HepG2 (cell line): ENCODE results near the gene ATP12A. TPM values are rescaled to one million over a fixed set of nuclear protein-coding genes. Genes with fewer than 3 reads are reported as not detected.
"Not testable (repeated sequence)": the region's sequence is repeated elsewhere in the genome, so short reads cannot be mapped to it uniquely, and the experiment has no call there.

ENCODE experiments used
- ATAC-seq: fragments of 200-7000 bp; cut with Tn5 transposase; 3 replicates; pipeline ENCODE4 v1.9.1; 2020; ENCODE audit warnings: mild to moderate bottlenecking, moderate library complexity
- BruUV-seq: library from RNA; stranded (reverse); fragments of 400-500 nt; replicated peaks from 2 replicates; lab custom pipeline; 2021; lab: Mats Ljungman, UMichigan
- CTCF ChIA-PET: fragments of 300-600 bp; formaldehyde crosslinking; extraction: SDS; loops from one replicate; lab custom pipeline; 2021; ENCODE audit warnings: low total read pairs, inconsistent platforms, low intra/inter-chr PET ratio; lab: Yijun Ruan, JAX
- POLR2A ChIA-PET: fragments of 350-600 bp; sonication (Branson Sonifier 250); formaldehyde crosslinking; loops from one replicate; lab custom pipeline; 2020; ENCODE audit warnings: antibody characterized with exemption, inconsistent platforms; lab: Yijun Ruan, JAX
- DNase-seq: peaks from one replicate; pipeline ENCODE4 v3.0.0-alpha.2; 2015; ENCODE audit warnings: low spot score
- FAIRE-seq: peaks from 3 replicates; lab custom pipeline; 2011; peaks lifted over from hg19 to GRCh38; lab: Jason Lieb, UNC
- H2AFZ ChIP-seq: one replicate; pipeline ENCODE4 v1.6.1; 2011; ENCODE audit warnings: low read length, inconsistent platforms
- H3K27ac ChIP-seq: fragments of 300-600 bp; 3 replicates; pipeline ENCODE4 v1.8.0; 2011; ENCODE audit warnings: mixed run types, mild to moderate bottlenecking, mixed read lengths, low read length, inconsistent platforms; ENCODE audit not compliant: insufficient read depth; ENCODE audit errors: extremely low read length
- H3K27me3 ChIP-seq, 2 experiments: fragments of 200-600 bp in 1 of 2; 2 replicates in 1 of 2; 3 replicates in 1 of 2; pipeline versions ENCODE4 v1.6.0 to v1.8.0; 2011; ENCODE audit warnings: low read length in 2 of 2, mild to moderate bottlenecking in 2 of 2, moderate library complexity in 2 of 2, inconsistent platforms in 1 of 2; ENCODE audit not compliant: insufficient read depth in 2 of 2, control insufficient read depth in 1 of 2
- H3K36me3 ChIP-seq, 2 experiments: fragments of 200-600 bp in 1 of 2; replicated peaks in 1 of 2; 2 replicates in 1 of 2; 3 replicates in 1 of 2; pipeline versions ENCODE4 v1.5.1 to v1.8.0; 2011; ENCODE audit warnings: low read length in 2 of 2, inconsistent platforms in 1 of 2; ENCODE audit not compliant: insufficient read depth in 2 of 2, control insufficient read depth in 1 of 2
- H3K4me1 ChIP-seq: 2 replicates; pipeline ENCODE4 v1.5.1; 2012; ENCODE audit warnings: low read length, inconsistent platforms; ENCODE audit not compliant: insufficient read depth
- H3K4me2 ChIP-seq: 2 replicates; pipeline ENCODE4 v1.6.0; 2011; ENCODE audit warnings: low read depth, low read length, inconsistent platforms
- H3K4me3 ChIP-seq, 3 experiments: fragments of 200-600 bp in 1 of 3; sonication (generic), shearing (Covaris generic) in 1 of 3; replicated peaks in 1 of 3; 2 replicates each; pipeline ENCODE4 v1.5.1; 2011 to 2016; ENCODE audit warnings: low read length in 3 of 3, inconsistent platforms in 2 of 3, low read depth in 2 of 3, mild to moderate bottlenecking in 2 of 3, control low read depth in 1 of 3, mixed read lengths in 1 of 3; ENCODE audit not compliant: insufficient read depth in 1 of 3
- H3K79me2 ChIP-seq: one replicate; pipeline ENCODE4 v1.6.1; 2011; ENCODE audit warnings: low read length, inconsistent platforms; ENCODE audit not compliant: insufficient read depth
- H3K9ac ChIP-seq: 2 replicates; pipeline ENCODE4 v1.6.0; 2011; ENCODE audit warnings: mild to moderate bottlenecking, low read depth, low read length, inconsistent platforms; ENCODE audit not compliant: insufficient read depth
- H3K9me3 ChIP-seq: 2 replicates; pipeline ENCODE4 v1.5.1; 2012; ENCODE audit warnings: mild to moderate bottlenecking, low read length
- H4K20me1 ChIP-seq: 2 replicates; pipeline ENCODE4 v1.6.0; 2011; ENCODE audit warnings: inconsistent platforms, mild to moderate bottlenecking, low read length, moderate library complexity; ENCODE audit not compliant: insufficient read depth
- CEBPB ChIP-seq: IDR thresholded peaks from 2 replicates; pipeline ENCODE4 v1.6.1; 2011; ENCODE audit warnings: low read depth, low read length, improper control_type of control experiment, borderline replicate concordance
- NR2C2 ChIP-seq: sonication (generic); formaldehyde crosslinking; IDR thresholded peaks from 2 replicates; pipeline ENCODE4 v1.4.0; 2020; ENCODE audit warnings: missing genetic modification reagents, mild to moderate bottlenecking, moderate library complexity, borderline replicate concordance
- PBX2 ChIP-seq: IDR thresholded peaks from 2 replicates; pipeline ENCODE4 v1.6.1; 2016; ENCODE audit warnings: control low read depth
- PREB ChIP-seq: sonication (generic); formaldehyde crosslinking; IDR thresholded peaks from 2 replicates; pipeline ENCODE4 v1.4.0; 2020; ENCODE audit warnings: missing genetic modification reagents
- RBM39 ChIP-seq: fragments of 200-400 bp; formaldehyde crosslinking; IDR thresholded peaks from one replicate; pipeline ENCODE4 v1.6.1; 2018; ENCODE audit warnings: antibody characterized with exemption, mild to moderate bottlenecking, low read depth, low read length; ENCODE audit not compliant: poor library complexity, severe bottlenecking
- RELA ChIP-seq: sonication (generic); formaldehyde crosslinking; IDR thresholded peaks from 2 replicates; pipeline ENCODE4 v1.4.0; 2020; ENCODE audit warnings: missing genetic modification reagents
- RXRB ChIP-seq: IDR thresholded peaks from 2 replicates; pipeline ENCODE4 v1.6.1; 2016; ENCODE audit warnings: borderline replicate concordance, missing genetic modification reagents, missing compliant biosample characterization
- SMAD3 ChIP-seq: sonication (generic); formaldehyde crosslinking; IDR thresholded peaks from 2 replicates; pipeline ENCODE4 v1.4.0; 2020; ENCODE audit warnings: missing genetic modification reagents
- STAT5B ChIP-seq: sonication (generic); formaldehyde crosslinking; IDR thresholded peaks from 2 replicates; pipeline ENCODE4 v1.4.0; 2020; ENCODE audit warnings: missing genetic modification reagents
- TSC22D2 ChIP-seq: sonication (generic); formaldehyde crosslinking; IDR thresholded peaks from 2 replicates; pipeline ENCODE4 v1.5.1; 2020; ENCODE audit warnings: missing genetic modification reagents, mild to moderate bottlenecking, borderline replicate concordance
- ZBTB38 ChIP-seq: sonication (generic); formaldehyde crosslinking; IDR thresholded peaks from 2 replicates; pipeline ENCODE4 v1.5.1; 2020; ENCODE audit warnings: mild to moderate bottlenecking, missing genetic modification reagents
- ZNF343 ChIP-seq: sonication (generic); formaldehyde crosslinking; IDR thresholded peaks from 2 replicates; pipeline ENCODE4 v1.4.0; 2020; ENCODE audit warnings: mild to moderate bottlenecking, missing genetic modification reagents
- ZNF850 ChIP-seq: sonication (generic); formaldehyde crosslinking; conservative IDR thresholded peaks from 2 replicates; pipeline ENCODE4 v1.9.0; 2021; ENCODE audit warnings: mild to moderate bottlenecking, missing genetic modification reagents
- WGBS: methylation state at CpG from one replicate; pipeline ENCODE4 v1.1.6; 2017; ENCODE audit warnings: low lambda C conversion rate; 5-methylcytosine and 5-hydroxymethylcytosine counted together
- in situ Hi-C: cut with HindIII; loops from 2 replicates; pipeline ENCODE4 v1.10.0; 2017; ENCODE audit warnings: low pct_unique_long_range_greater_than_20kb; ENCODE audit not compliant: extremely low pct_ligation_motif_present
- intact Hi-C: fragments of 100-400 bp; cut with micrococcal nuclease; formaldehyde crosslinking; loops from one replicate; pipeline ENCODE4 v1.10.0; 2022; ENCODE audit not compliant: unreplicated experiment
- polyA plus RNA-seq, 8 experiments: library from polyadenylated mRNA; depleted of rRNA in 3 of 8; stranded (reverse) in 7 of 8; unstranded in 1 of 8; fragments of >200 nt; fragmentation: Illumina TruSeq in 4 of 8; extraction: Trizol in 4 of 8; gene quantifications; 2 replicates each; pipeline versions ENCODE4 v1.2.1 to v1.2.3, GENCODE V29; 2011 to 2016; ENCODE audit warnings: low read depth in 4 of 8, missing spikeins in 1 of 8, mixed read lengths in 1 of 8; ENCODE audit not compliant: insufficient read depth in 1 of 8
- total RNA-seq, 5 experiments: library from RNA; depleted of rRNA; stranded (reverse); fragments of >200 nt; fragmentation: Illumina TruSeq; extraction: Trizol; gene quantifications; 2 replicates each; pipeline ENCODE4 v1.2.3, GENCODE V29; 2016; ENCODE audit warnings: low read depth in 1 of 5

The ATP12A gene
- total and polyA plus RNA-seq, 2 of the 13 experiments (the other 11 are each of a cell fraction or from before 2014, with no cell fraction given), result not detected

GRCh38 chr13:24730873-24731567, 50.8 kb downstream of the ATP12A start:
- H3K27ac ChIP-seq, H3K4me2 ChIP-seq, H3K79me2 ChIP-seq, H3K4me1 ChIP-seq, BruUV-seq, H3K9ac ChIP-seq, POLR2A ChIA-PET, H3K9me3 ChIP-seq, ATAC-seq, H3K4me3 ChIP-seq, intact Hi-C loops, H3K36me3 ChIP-seq, H4K20me1 ChIP-seq, CTCF ChIA-PET, H3K27me3 ChIP-seq, DNase-seq, in situ Hi-C loops, FAIRE-seq, H2AFZ ChIP-seq: not testable (repeated sequence)
- 8% methylated on average over 4 of the region's 4 CpGs for WGBS

- H3K27ac ChIP-seq, result no peak overlapping the region
- no peaks in the 10 kb centered on the region for H3K4me1 ChIP-seq
- intact Hi-C loops, result no loop called here
- CTCF ChIA-PET, result no interaction called here
- H3K9me3 ChIP-seq, result no peaks in the 10 kb centered on the region
- H3K27me3 ChIP-seq, result no peaks in the 10 kb centered on the region; a peak in 1 of 5 replicates
- no peaks in the 10 kb centered on the region for H3K36me3 ChIP-seq
- 21% methylated on average over 4 of the region's 4 CpGs for WGBS
- BruUV-seq, result no TSS peak
- DNase-seq (no peak), ATAC-seq (no peak), FAIRE-seq (no peak)
- no peaks in the 10 kb centered on the region for H4K20me1 ChIP-seq
- in situ Hi-C loops, result no loop called here
- H3K4me3 ChIP-seq, result no peak overlapping the region
- H3K9ac ChIP-seq, result no peak overlapping the region
- POLR2A ChIA-PET, result no interaction called here
- no peaks in the 10 kb centered on the region for H3K79me2 ChIP-seq
- H3K4me2 ChIP-seq, result no peak overlapping the region
- no peak overlapping the region for H2AFZ ChIP-seq
- TF ChIP-seq RXRB (CRISPR knock-in tag) (no peak), SMAD3 (CRISPR knock-in tag) (no peak), CEBPB (no peak), PREB (CRISPR knock-in tag) (no peak), NR2C2 (CRISPR knock-in tag) (no peak), STAT5B (CRISPR knock-in tag) (no peak), ZNF850 (CRISPR knock-in tag) (no peak), TSC22D2 (CRISPR knock-in tag) (no peak), ZBTB38 (CRISPR knock-in tag) (no peak), RELA (CRISPR knock-in tag) (no peak), PBX2 (no peak), RBM39 (no peak), ZNF343 (CRISPR knock-in tag) (no peak)
These were observed 54.7 kb downstream of the ATP12A start for GRCh38 chr13:24734950-24735349.
